Nasal cavity respiratory epithelium epithelial cell of viscerocranial mucosa (primary cell): ENCODE results near the gene ELL2. TPM values are rescaled to one million over a fixed set of nuclear protein-coding genes. Genes with fewer than 3 reads are reported as not detected.

Experiments used
- total RNA-seq: library from RNA; depleted of rRNA; stranded (reverse); fragments of >200 nt; gene quantifications from 2 replicates; pipeline ENCODE4 v1.2.3, GENCODE V29; 2014

Gene ELL2
- total RNA-seq, result 117 and 132 TPM in 2 replicates

DNA sequence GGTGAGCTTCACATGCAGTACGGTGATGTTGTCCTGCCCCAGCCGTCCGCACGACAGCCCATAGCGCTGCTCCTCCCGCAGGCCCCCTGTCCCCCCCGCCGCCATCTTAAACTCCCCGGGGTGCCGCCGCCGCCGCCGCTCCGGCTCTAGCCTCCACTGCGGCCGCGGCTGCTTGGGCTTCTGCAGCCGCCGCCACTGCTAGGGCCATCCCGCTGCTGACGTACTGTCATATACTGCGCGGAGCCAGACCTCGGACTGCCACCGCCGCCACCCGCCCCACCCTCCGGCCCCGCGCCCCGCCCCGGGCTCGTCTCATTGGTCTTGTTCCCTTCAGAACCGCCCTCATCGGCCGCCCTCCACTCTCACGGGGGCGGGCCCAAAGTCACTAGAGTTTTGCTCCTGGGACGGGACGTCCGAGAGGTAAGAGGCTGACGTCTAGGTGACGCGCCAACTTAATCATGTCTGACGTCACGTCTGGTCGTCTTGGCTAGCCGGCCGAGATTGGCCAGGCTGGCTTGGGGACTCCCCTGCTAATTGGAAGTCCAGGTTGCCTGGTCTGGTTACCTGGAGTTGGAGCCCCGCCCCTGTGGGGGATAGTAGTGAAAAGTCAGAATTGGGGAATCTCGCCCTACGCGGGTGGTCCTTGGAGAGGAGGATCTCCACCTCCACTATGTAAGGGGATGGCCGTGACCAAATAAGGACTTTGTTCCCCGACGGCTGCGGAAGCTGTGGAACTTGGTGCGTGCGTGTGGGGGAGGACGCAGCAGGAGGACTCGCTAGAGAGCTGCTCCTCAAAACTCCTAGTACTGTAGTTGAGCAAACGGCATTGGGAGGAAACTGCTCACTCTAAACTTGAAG lies at the start of gene ELL2:
ELL2 (minus strand) TSS at position 235 of the 858 bp plus-strand sequence; CDS start at position 105, 130 bp downstream.

Other genes starting within 250 kb of the ELL2 start
- gene RHOBTB3, start 230.5 kb downstream of the ELL2 start, total RNA-seq, result 3.4 and 48.1 TPM in 2 replicates
- 10.3 and 14.0 TPM in 2 replicates for gene GLRX, start 139.1 kb downstream of the ELL2 start, total RNA-seq